ENCODE measurements around the gene AOPEP.

Gene AOPEP

GRCh38 chr9:94761481-94761880, 35.0 kb downstream of the AOPEP start:
- DNase-seq (ENCODE audit: low spot score): no peak
- ChIA-PET CTCF (no interaction called here), POLR2A (ENCODE audit: low non-redundant PET) (no interaction called here)
- H3K27ac ChIP-seq: no peak overlapping the region
- TF ChIP-seq CTCF (conservative IDR thresholded peaks at IDR 0.05; ENCODE audit: low read depth): no peak

GRCh38 chr9:94767331-94768072, 41.0 kb downstream of the AOPEP start:
- ChIA-PET POLR2A (ENCODE audit: low non-redundant PET) (no interaction called here), CTCF (interaction anchor here (0.6 to 1.3 kb wide), 2 partner anchors 10 to 1582 kb away, joined by 4 to 5 read pairs; no protein-coding TSS in a partner anchor)
- DNase-seq (ENCODE audit: low spot score): no peak
- TF ChIP-seq CTCF (conservative IDR thresholded peaks at IDR 0.05; ENCODE audit: low read depth): no peak
- H3K27ac ChIP-seq: no peak overlapping the region

GRCh38 chr9:94768766-94769165, 42.3 kb downstream of the AOPEP start:
- TF ChIP-seq CTCF (conservative IDR thresholded peaks at IDR 0.05; ENCODE audit: low read depth): no peak
- ChIA-PET CTCF (interaction anchor here (1.2 kb wide), 1 partner anchor 359 kb away, joined by 5 read pairs; no protein-coding TSS in a partner anchor), POLR2A (ENCODE audit: low non-redundant PET) (no interaction called here)
- no peak overlapping the region for H3K27ac ChIP-seq
- no peak for DNase-seq (ENCODE audit: low spot score)

GRCh38 chr9:94770334-94770733, 43.8 kb downstream of the AOPEP start:
- H3K27ac ChIP-seq: no peak overlapping the region
- ChIA-PET POLR2A (ENCODE audit: low non-redundant PET) (no interaction called here), CTCF (interaction anchor here (0.8 kb wide), 1 partner anchor 12 kb away, joined by 3 read pairs; no protein-coding TSS in a partner anchor)
- no peak for DNase-seq (ENCODE audit: low spot score)
- no peak for TF ChIP-seq CTCF (conservative IDR thresholded peaks at IDR 0.05; ENCODE audit: low read depth)

- POLR2A ChIA-PET (ENCODE audit: low non-redundant PET): no interaction called here
- no peak overlapping the region for H3K27ac ChIP-seq
- DNase-seq (ENCODE audit: low spot score): no peak
- CTCF ChIA-PET: interaction anchor here (0.6 to 1.0 kb wide), 4 partner anchors 39 to 269 kb away, joined by 3 to 6 read pairs (median 4); no protein-coding TSS in a partner anchor
- no peak for TF ChIP-seq CTCF (conservative IDR thresholded peaks at IDR 0.05; ENCODE audit: low read depth)
These were observed 44.6 kb downstream of the AOPEP start for GRCh38 chr9:94771096-94771495.

- no peak for TF ChIP-seq CTCF (conservative IDR thresholded peaks at IDR 0.05; ENCODE audit: low read depth)
- ChIA-PET CTCF (interaction anchor here (0.6 to 1.3 kb wide), 5 partner anchors 9 to 356 kb away, joined by 3 to 5 read pairs (median 4); no protein-coding TSS in a partner anchor), POLR2A (ENCODE audit: low non-redundant PET) (interaction anchor here (0.6 kb wide), 1 partner anchor 390 kb away, joined by 5 read pairs; no protein-coding TSS in a partner anchor)
- no peak overlapping the region for H3K27ac ChIP-seq
- DNase-seq (ENCODE audit: low spot score): no peak
These were observed 45.6 kb downstream of the AOPEP start for GRCh38 chr9:94772144-94772543.
